OCI-LY1 (cell line): ENCODE data around the gene ADAMTS4.

ENCODE experiments used
- CTCF ChIP-seq: fragments of 200-600 bp; sonication (generic), shearing (Covaris generic); IDR thresholded peaks from 2 replicates; pipeline ENCODE4 v1.5.1; 2017; ENCODE audit warnings: mild to moderate bottlenecking, antibody characterized with exemption, low read length, moderate library complexity, mixed read lengths
- EZH2 ChIP-seq: fragments of 200-600 bp; sonication (generic), shearing (Covaris generic); IDR thresholded peaks from 2 replicates; pipeline ENCODE4 v1.8.0; 2017; ENCODE audit warnings: borderline replicate concordance, mixed run types, mild to moderate bottlenecking, antibody characterized with exemption, low read length, moderate library complexity, mixed read lengths

DNA sequence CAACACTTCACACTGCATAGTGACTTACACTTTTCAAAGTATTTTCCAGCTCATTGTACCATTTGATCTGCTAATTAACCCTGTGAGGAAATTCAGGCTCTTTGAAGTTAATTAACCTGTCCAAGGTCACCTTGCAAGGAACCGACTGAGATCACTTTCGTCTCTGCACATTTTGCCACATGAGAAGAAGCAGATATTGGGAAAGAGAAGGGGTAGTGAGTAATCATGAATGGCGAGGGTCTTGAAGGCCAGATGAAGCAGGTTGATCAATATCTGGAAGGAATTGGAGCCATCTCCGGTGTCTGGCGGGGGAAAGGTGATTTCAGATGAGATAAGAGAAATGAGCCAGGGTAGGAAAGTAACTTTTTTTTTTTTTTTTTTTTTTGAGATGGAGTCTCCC is 21.1 kb upstream of the ADAMTS4 start:
- TF ChIP-seq CTCF (no peak), EZH2 (no peak)
